Hepatocyte (in vitro differentiated cells): Measurements from ENCODE around the gene COL15A1. TPM values are rescaled to one million over a fixed set of nuclear protein-coding genes. Genes with fewer than 3 reads are reported as not detected.
"Not testable (repeated sequence)": the region's sequence is repeated elsewhere in the genome, so short reads cannot be mapped to it uniquely, and the experiment has no call there.

Experiments used
- DNase-seq: peaks from one replicate; pipeline ENCODE4 v3.0.0-alpha.2; 2016; ENCODE audit warnings: low spot score
- H2AFZ ChIP-seq: fragments of 200-600 bp; sonication (generic); 2 replicates; pipeline ENCODE4 v1.6.0; 2016; ENCODE audit warnings: antibody characterized with exemption, mild to moderate bottlenecking
- H3K27ac ChIP-seq: fragments of 200-600 bp; sonication (generic); 2 replicates; pipeline ENCODE4 v1.5.1; 2016; ENCODE audit warnings: mild to moderate bottlenecking
- H3K27me3 ChIP-seq: fragments of 200-600 bp; sonication (generic); 2 replicates; pipeline ENCODE4 v1.6.1; 2016
- H3K36me3 ChIP-seq: fragments of 200-600 bp; sonication (generic); replicated peaks from 2 replicates; pipeline ENCODE4 v1.5.1; 2016; ENCODE audit warnings: low read depth; ENCODE audit not compliant: insufficient read depth
- H3K4me1 ChIP-seq: fragments of 200-600 bp; sonication (generic); 2 replicates; pipeline ENCODE4 v1.5.1; 2016; ENCODE audit warnings: mild to moderate bottlenecking, moderate library complexity; ENCODE audit not compliant: insufficient read depth
- H3K4me2 ChIP-seq: fragments of 200-600 bp; sonication (generic); 2 replicates; pipeline ENCODE4 v1.6.0; 2016
- H3K4me3 ChIP-seq: fragments of 200-600 bp; sonication (generic); 2 replicates; pipeline ENCODE4 v1.5.1; 2016; ENCODE audit warnings: mild to moderate bottlenecking
- H3K79me2 ChIP-seq: fragments of 200-600 bp; sonication (generic); 2 replicates; pipeline ENCODE4 v1.6.0; 2017; ENCODE audit warnings: mild to moderate bottlenecking
- H3K9me2 ChIP-seq: fragments of 200-600 bp; sonication (generic); replicated peaks from 2 replicates; pipeline ENCODE4 v1.6.0; 2017; ENCODE audit warnings: mild to moderate bottlenecking; ENCODE audit not compliant: insufficient read depth
- H3K9me3 ChIP-seq: fragments of 200-600 bp; sonication (generic); 2 replicates; pipeline ENCODE4 v1.5.1; 2016; ENCODE audit warnings: low read depth, mild to moderate bottlenecking
- H4K20me1 ChIP-seq: fragments of 200-600 bp; sonication (generic); 2 replicates; pipeline ENCODE4 v1.6.0; 2016; ENCODE audit warnings: mild to moderate bottlenecking; ENCODE audit not compliant: insufficient read depth, poor library complexity, severe bottlenecking
- EZH2 ChIP-seq: fragments of 200-600 bp; sonication (generic); IDR thresholded peaks from 2 replicates; pipeline ENCODE4 v1.6.1; 2016; ENCODE audit warnings: antibody characterized with exemption, mild to moderate bottlenecking, borderline replicate concordance
- EZH2phosphoT487 ChIP-seq: fragments of 200-600 bp; sonication (generic); IDR thresholded peaks from one replicate; pipeline ENCODE4 v1.6.1; 2018; ENCODE audit warnings: antibody characterized with exemption, mild to moderate bottlenecking, low read depth, moderate library complexity; ENCODE audit not compliant: unreplicated experiment, severe bottlenecking
- WGBS: methylation state at CpG from one replicate; pipeline ENCODE4 v1.1.6; 2016; ENCODE audit warnings: low lambda C conversion rate; ENCODE audit errors: missing lambda C conversion rate; 5-methylcytosine and 5-hydroxymethylcytosine counted together
- polyA plus RNA-seq: library from polyadenylated mRNA; unstranded; fragments of >200 nt; fragmentation: Nextera tagmentation; extraction: Ambion mirVana; gene quantifications from 2 replicates; pipeline ENCODE4 v1.2.1, GENCODE V29; 2016
- total RNA-seq: library from RNA; depleted of rRNA; stranded (reverse); fragments of >200 nt; gene quantifications from 2 replicates; pipeline ENCODE4 v1.2.3, GENCODE V29; 2014
- TF ChIP-seq, protein P1 (sequence below): fragments of 200-600 bp; sonication (generic); IDR thresholded peaks from 2 replicates; pipeline ENCODE4 v1.5.1; 2016; ENCODE audit warnings: antibody characterized with exemption, mild to moderate bottlenecking; ENCODE audit not compliant: poor library complexity

Gene COL15A1
- total and polyA plus RNA-seq, 2 experiments from 2014 or later: 97.6 to 106 TPM

DNA sequence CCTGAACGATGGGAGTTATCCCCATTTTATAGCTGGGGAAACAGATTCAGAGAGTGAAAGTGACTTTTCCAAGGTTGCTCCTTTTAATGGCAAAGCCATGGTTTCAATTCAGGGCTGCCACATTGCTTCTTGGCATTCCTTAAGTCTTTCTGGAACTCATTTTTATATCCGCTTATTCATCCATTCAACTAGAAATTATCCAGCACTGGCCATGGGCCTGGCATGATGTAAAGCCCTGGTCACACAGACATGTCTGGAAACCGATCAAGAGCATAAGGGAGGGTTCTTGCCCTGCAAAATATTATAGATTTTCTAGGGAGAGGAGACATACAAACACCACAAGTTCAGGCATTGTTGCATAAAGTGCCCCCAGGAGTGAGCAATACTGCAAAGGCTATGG is 43.0 kb upstream of the COL15A1 start:
- Histone ChIP-seq H4K20me1 (no peaks in the 10 kb centered on the region), H2AFZ (no peak overlapping the region), H3K4me1 (peaks cover 6% of the 10 kb centered on the region), H3K36me3 (no peaks in the 10 kb centered on the region), H3K4me2 (no peak overlapping the region), H3K79me2 (no peaks in the 10 kb centered on the region), H3K9me3 (peaks cover 5% of the 10 kb centered on the region), H3K4me3 (no peak overlapping the region), H3K27me3 (no peaks in the 10 kb centered on the region), H3K27ac (no peak overlapping the region), H3K9me2 (no peaks in the 10 kb centered on the region)
- TF ChIP-seq EZH2phosphoT487 (no peak), EZH2 (no peak)
- TF ChIP-seq, protein P1, sequence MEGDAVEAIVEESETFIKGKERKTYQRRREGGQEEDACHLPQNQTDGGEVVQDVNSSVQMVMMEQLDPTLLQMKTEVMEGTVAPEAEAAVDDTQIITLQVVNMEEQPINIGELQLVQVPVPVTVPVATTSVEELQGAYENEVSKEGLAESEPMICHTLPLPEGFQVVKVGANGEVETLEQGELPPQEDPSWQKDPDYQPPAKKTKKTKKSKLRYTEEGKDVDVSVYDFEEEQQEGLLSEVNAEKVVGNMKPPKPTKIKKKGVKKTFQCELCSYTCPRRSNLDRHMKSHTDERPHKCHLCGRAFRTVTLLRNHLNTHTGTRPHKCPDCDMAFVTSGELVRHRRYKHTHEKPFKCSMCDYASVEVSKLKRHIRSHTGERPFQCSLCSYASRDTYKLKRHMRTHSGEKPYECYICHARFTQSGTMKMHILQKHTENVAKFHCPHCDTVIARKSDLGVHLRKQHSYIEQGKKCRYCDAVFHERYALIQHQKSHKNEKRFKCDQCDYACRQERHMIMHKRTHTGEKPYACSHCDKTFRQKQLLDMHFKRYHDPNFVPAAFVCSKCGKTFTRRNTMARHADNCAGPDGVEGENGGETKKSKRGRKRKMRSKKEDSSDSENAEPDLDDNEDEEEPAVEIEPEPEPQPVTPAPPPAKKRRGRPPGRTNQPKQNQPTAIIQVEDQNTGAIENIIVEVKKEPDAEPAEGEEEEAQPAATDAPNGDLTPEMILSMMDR: no peak
- DNase-seq: no peak
- 89% methylated on average over 3 of the region's 3 CpGs for WGBS

- DNase-seq, H2AFZ ChIP-seq, H3K27me3 ChIP-seq, H3K9me3 ChIP-seq, H3K4me1 ChIP-seq, H3K9me2 ChIP-seq, H3K36me3 ChIP-seq, H4K20me1 ChIP-seq, H3K27ac ChIP-seq, H3K79me2 ChIP-seq, H3K4me3 ChIP-seq, H3K4me2 ChIP-seq: not testable (repeated sequence)
- 79% methylated on average over 3 of the region's 3 CpGs for WGBS
Measured at GRCh38 chr9:98901843-98902242, 41.9 kb upstream of the COL15A1 start.

DNA sequence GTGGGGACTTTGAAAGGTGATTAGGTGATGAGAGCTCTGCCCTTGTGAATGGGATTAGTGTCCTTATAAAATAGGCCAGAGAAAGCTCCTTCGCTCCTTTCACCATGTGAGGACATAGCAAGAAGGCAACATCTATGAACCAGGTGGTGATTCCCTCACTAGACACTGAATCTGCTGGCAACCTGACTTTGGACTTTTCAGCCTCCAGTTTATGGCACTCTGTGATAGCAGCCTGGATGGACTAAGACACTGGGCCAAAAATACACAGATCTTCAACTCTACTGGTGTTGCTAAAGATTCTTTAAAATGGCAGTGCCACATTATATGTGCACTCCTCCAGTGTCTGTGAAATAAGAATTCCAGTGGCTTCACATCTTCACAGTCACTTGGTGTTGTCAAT is 41.2 kb upstream of the COL15A1 start:
- Histone ChIP-seq H3K4me3 (no peak overlapping the region), H3K9me3 (peaks cover 5% of the 10 kb centered on the region), H3K27ac (no peak overlapping the region), H3K4me2 (no peak overlapping the region), H3K36me3 (no peaks in the 10 kb centered on the region), H2AFZ (no peak overlapping the region), H3K9me2 (no peaks in the 10 kb centered on the region), H3K4me1 (peaks cover 13% of the 10 kb centered on the region), H3K27me3 (no peaks in the 10 kb centered on the region), H4K20me1 (no peaks in the 10 kb centered on the region), H3K79me2 (no peaks in the 10 kb centered on the region)
- 89% methylated on average over 1 of the region's 1 CpG for whole genome bisulfite sequencing
- no peak for DNase-seq
- TF ChIP-seq EZH2phosphoT487 (no peak), EZH2 (no peak)
- TF ChIP-seq, protein P1: no peak

DNA sequence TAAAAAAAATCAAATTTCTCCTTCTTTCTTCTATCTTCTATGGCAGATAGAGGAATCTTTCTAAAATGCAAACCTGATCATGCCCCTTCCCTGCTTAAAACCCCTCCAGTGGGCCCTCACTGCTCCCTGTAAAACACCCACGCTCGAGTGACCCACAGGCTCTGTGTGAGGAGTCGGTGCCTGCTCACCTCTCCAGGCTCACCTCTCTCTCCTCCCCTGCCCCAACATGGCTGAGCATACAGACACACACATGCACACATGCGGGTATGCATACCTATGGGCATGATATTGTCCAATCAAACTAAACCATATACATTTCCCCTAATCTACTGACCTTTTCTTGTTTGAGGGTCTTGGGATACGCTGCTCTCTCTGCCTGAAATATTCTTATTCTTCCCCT is 40.8 kb upstream of the COL15A1 start:
- TF ChIP-seq EZH2phosphoT487 (no peak), EZH2 (no peak)
- TF ChIP-seq, protein P1: no peak
- 86% methylated on average over 5 of the region's 5 CpGs for WGBS
- Histone ChIP-seq H3K36me3 (no peaks in the 10 kb centered on the region), H3K79me2 (no peaks in the 10 kb centered on the region), H4K20me1 (no peaks in the 10 kb centered on the region), H3K27me3 (no peaks in the 10 kb centered on the region), H2AFZ (no peak overlapping the region), H3K4me1 (peaks cover 13% of the 10 kb centered on the region), H3K9me2 (no peaks in the 10 kb centered on the region), H3K4me3 (no peak overlapping the region), H3K27ac (no peak overlapping the region), H3K9me3 (peaks cover 1% of the 10 kb centered on the region), H3K4me2 (no peak overlapping the region)
- no peak for DNase-seq
